ENCODE measurements around the gene SETD2.
"Not testable (repeated sequence)": the region's sequence is repeated elsewhere in the genome, so short reads cannot be mapped to it uniquely, and the experiment has no call there.

The SETD2 gene

DNA sequence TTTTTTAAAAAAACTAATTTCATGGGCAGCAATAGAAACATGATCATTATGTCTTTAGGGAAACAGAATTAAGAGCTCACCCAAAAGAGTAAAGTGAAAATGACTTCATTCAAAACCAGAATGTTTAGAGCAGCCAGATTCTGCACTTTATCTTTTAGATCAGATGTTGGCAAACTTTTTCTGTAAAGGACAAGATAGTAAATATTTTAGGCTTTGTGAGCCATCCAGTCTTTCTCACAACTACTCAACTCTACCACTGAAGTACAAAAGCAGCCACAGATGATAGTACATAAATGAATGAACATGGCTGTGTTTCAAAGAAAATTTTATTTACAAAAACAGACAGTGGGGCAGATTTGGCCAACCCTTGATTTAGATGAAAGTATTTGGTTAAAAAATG, 84.5 kb downstream of the SETD2 start:
- Histone ChIP-seq H3K4me3 (ENCODE audit: low read depth, low read length) (no peak overlapping the region), H2BK120ac (ENCODE audit: insufficient read depth, low read length, poor library complexity) (no peak overlapping the region), H2AK5ac (ENCODE audit: low read length) (no peak overlapping the region), H3K18ac (ENCODE audit: low read length) (no peak overlapping the region), H3K27me3 (ENCODE audit: insufficient read depth, low read length) (no peaks in the 10 kb centered on the region), H3K9ac (ENCODE audit: low read length) (no peak overlapping the region), H3K79me2 (ENCODE audit: control insufficient read depth, insufficient read depth, low read length, poor library complexity) (no peaks in the 10 kb centered on the region), H3K4ac (ENCODE audit: low read depth, low read length) (no peak overlapping the region), H2BK12ac (ENCODE audit: low read length) (no peak overlapping the region), H2AFZ (ENCODE audit: insufficient read depth, low read length, poor library complexity) (no peak overlapping the region), H3K9me3 (ENCODE audit: insufficient read depth, low read depth, low read length) (no peaks in the 10 kb centered on the region), H3K4me2 (ENCODE audit: low read length) (no peak overlapping the region), H4K12ac (ENCODE audit: low read depth, low read length) (no peak overlapping the region), H3K23ac (ENCODE audit: low read length) (no peak overlapping the region), H4K91ac (ENCODE audit: low read depth, low read length) (no peak overlapping the region), H3K27ac (ENCODE audit: low read depth, low read length) (no peak overlapping the region), H3K79me1 (ENCODE audit: low read length) (no peaks in the 10 kb centered on the region), H3K36me3 (ENCODE audit: control insufficient read depth in 1 of 2, insufficient read depth in 2 of 2, low read length in 2 of 2) (peaks cover 5 to 22% of the 10 kb centered on the region in 2 experiments), H3K14ac (ENCODE audit: low read length) (no peak overlapping the region), H3K4me1 (ENCODE audit: control insufficient read depth in 1 of 2, insufficient read depth in 2 of 2, low read length in 2 of 2) (no peaks in the 10 kb centered on the region), H2BK5ac (ENCODE audit: low read depth, low read length, poor library complexity) (no peak overlapping the region), H4K8ac (ENCODE audit: low read depth, low read length) (no peak overlapping the region)
- DNase-seq, result peak in 1 of 2 donors; percentile 71

DNA sequence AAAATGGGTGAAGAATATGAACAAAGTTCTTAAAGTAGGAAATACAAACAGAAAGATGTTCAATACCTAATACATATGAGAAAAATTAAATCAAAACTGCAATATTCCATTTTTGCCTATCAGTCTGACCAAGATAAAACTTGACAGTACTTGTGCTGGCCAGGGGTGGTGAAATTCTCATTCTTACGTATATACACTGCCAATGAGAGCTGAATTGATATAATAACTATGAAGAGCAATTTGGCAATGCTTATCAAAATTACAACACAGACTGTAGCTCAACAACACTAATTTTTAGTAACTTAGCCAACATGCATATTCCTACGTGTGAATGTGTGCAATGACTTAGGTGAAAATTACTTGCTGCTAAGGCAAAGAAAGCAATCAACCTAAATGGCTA, 90.2 kb downstream of the SETD2 start:
- H3K4ac ChIP-seq (ENCODE audit: low read depth, low read length), result no peak overlapping the region
- no peak overlapping the region for H2AFZ ChIP-seq (ENCODE audit: insufficient read depth, low read length, poor library complexity)
- no peak for DNase-seq
- no peak overlapping the region for H3K23ac ChIP-seq (ENCODE audit: low read length)
- H2BK5ac ChIP-seq (ENCODE audit: low read depth, low read length, poor library complexity), result no peak overlapping the region
- H3K36me3 ChIP-seq (ENCODE audit: control insufficient read depth in 1 of 2, insufficient read depth in 2 of 2, low read length in 2 of 2), result peaks cover 6 to 8% of the 10 kb centered on the region in 2 experiments
- H3K14ac ChIP-seq (ENCODE audit: low read length), result no peak overlapping the region
- no peaks in the 10 kb centered on the region for H3K9me3 ChIP-seq (ENCODE audit: insufficient read depth, low read depth, low read length)
- H4K12ac ChIP-seq (ENCODE audit: low read depth, low read length), result no peak overlapping the region
- WGBS (ENCODE audit: extremely low coverage, insufficient coverage, insufficient read length), result no CpG with 5 or more reads among the region's 2 CpGs
- H3K9ac ChIP-seq (ENCODE audit: low read length), result no peak overlapping the region
- H4K91ac ChIP-seq (ENCODE audit: low read depth, low read length), result no peak overlapping the region
- H3K79me1 ChIP-seq (ENCODE audit: low read length), result no peaks in the 10 kb centered on the region
- H2AK5ac ChIP-seq (ENCODE audit: low read length), result no peak overlapping the region
- H2BK120ac ChIP-seq (ENCODE audit: insufficient read depth, low read length, poor library complexity), result no peak overlapping the region
- H3K4me2 ChIP-seq (ENCODE audit: low read length), result no peak overlapping the region
- no peak overlapping the region for H3K4me3 ChIP-seq (ENCODE audit: low read depth, low read length)
- H3K79me2 ChIP-seq (ENCODE audit: control insufficient read depth, insufficient read depth, low read length, poor library complexity), result no peaks in the 10 kb centered on the region
- no peaks in the 10 kb centered on the region for H3K27me3 ChIP-seq (ENCODE audit: insufficient read depth, low read length)
- no peak overlapping the region for H3K27ac ChIP-seq (ENCODE audit: low read depth, low read length)
- no peak overlapping the region for H2BK12ac ChIP-seq (ENCODE audit: low read length)
- no peaks in the 10 kb centered on the region for H3K4me1 ChIP-seq (ENCODE audit: control insufficient read depth in 1 of 2, insufficient read depth in 2 of 2, low read length in 2 of 2)
- H3K18ac ChIP-seq (ENCODE audit: low read length), result no peak overlapping the region
- H4K8ac ChIP-seq (ENCODE audit: low read depth, low read length), result no peak overlapping the region

DNA sequence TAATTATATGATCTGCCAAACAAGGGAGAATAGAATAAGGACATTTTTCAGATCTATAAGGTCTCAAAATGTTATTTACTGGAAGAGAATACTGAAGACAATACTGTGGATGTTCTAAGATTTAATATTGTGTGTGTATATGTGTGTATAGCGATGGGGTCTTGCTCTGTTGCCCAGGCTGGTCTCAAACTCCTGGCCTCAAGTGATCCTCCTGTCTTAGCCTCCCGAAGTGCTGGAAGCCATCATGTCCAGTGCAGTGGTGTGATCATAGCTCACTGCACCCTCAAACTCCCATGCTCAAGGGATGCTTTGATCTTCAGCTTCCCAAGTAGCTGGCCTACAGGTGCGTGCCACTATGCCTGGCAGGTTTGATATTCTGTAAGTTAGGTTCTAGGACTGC, 93.1 kb downstream of the SETD2 start:
- Histone ChIP-seq H2AK5ac (ENCODE audit: low read length) (no peak overlapping the region), H3K27ac (ENCODE audit: low read depth, low read length) (no peak overlapping the region), H3K9ac (ENCODE audit: low read length) (no peak overlapping the region), H3K4me3 (ENCODE audit: low read depth, low read length) (no peak overlapping the region), H2AFZ (ENCODE audit: insufficient read depth, low read length, poor library complexity) (no peak overlapping the region), H3K27me3 (ENCODE audit: insufficient read depth, low read length) (no peaks in the 10 kb centered on the region), H3K36me3 (ENCODE audit: control insufficient read depth in 1 of 2, insufficient read depth in 2 of 2, low read length in 2 of 2) (peaks cover 4 to 6% of the 10 kb centered on the region in 2 experiments), H2BK5ac (ENCODE audit: low read depth, low read length, poor library complexity) (no peak overlapping the region), H4K12ac (ENCODE audit: low read depth, low read length) (no peak overlapping the region), H3K4me2 (ENCODE audit: low read length) (no peak overlapping the region), H4K8ac (ENCODE audit: low read depth, low read length) (no peak overlapping the region), H3K9me3 (ENCODE audit: insufficient read depth, low read depth, low read length) (no peaks in the 10 kb centered on the region), H3K4me1 (ENCODE audit: control insufficient read depth in 1 of 2, insufficient read depth in 2 of 2, low read length in 2 of 2) (no peaks in the 10 kb centered on the region), H3K79me1 (ENCODE audit: low read length) (no peaks in the 10 kb centered on the region), H2BK12ac (ENCODE audit: low read length) (no peak overlapping the region), H3K18ac (ENCODE audit: low read length) (no peak overlapping the region), H3K14ac (ENCODE audit: low read length) (no peak overlapping the region), H2BK120ac (ENCODE audit: insufficient read depth, low read length, poor library complexity) (no peak overlapping the region), H3K23ac (ENCODE audit: low read length) (no peak overlapping the region), H4K91ac (ENCODE audit: low read depth, low read length) (no peak overlapping the region), H3K4ac (ENCODE audit: low read depth, low read length) (no peak overlapping the region), H3K79me2 (ENCODE audit: control insufficient read depth, insufficient read depth, low read length, poor library complexity) (no peaks in the 10 kb centered on the region)
- WGBS (ENCODE audit: extremely low coverage, insufficient coverage, insufficient read length), result no CpG with 5 or more reads among the region's 3 CpGs
- no peak for DNase-seq

DNA sequence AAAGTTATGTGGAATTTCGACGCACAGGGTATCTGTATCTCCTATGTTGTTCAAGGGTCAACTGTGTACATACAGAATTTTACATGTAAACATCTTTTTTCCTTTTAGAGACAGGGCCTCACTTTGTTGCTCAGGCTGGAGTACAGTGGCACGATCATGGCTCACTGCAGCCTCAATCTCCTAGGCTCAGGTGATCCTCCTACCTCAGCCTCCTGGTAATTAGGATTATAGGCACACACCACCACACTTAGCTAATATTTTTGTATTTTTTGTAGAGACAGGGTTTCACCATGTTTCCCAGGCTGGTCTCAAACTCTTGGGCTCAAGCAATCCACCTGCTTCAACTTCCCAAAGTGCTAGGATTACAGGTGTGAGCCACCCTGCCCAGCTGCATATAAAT, 97.7 kb downstream of the SETD2 start:
- not testable (repeated sequence) for H3K18ac ChIP-seq (ENCODE audit: low read length); H3K79me2 ChIP-seq (ENCODE audit: control insufficient read depth, insufficient read depth, low read length, poor library complexity); H2AK5ac ChIP-seq (ENCODE audit: low read length); H3K14ac ChIP-seq (ENCODE audit: low read length); H2BK120ac ChIP-seq (ENCODE audit: insufficient read depth, low read length, poor library complexity); H3K27ac ChIP-seq (ENCODE audit: low read depth, low read length); H2BK12ac ChIP-seq (ENCODE audit: low read length); H3K4me1 ChIP-seq (ENCODE audit: control insufficient read depth in 1 of 2, insufficient read depth in 2 of 2, low read length in 2 of 2); H3K79me1 ChIP-seq (ENCODE audit: low read length); H3K4ac ChIP-seq (ENCODE audit: low read depth, low read length); H3K4me2 ChIP-seq (ENCODE audit: low read length); DNase-seq; H4K12ac ChIP-seq (ENCODE audit: low read depth, low read length); H4K8ac ChIP-seq (ENCODE audit: low read depth, low read length); H2BK5ac ChIP-seq (ENCODE audit: low read depth, low read length, poor library complexity); H3K4me3 ChIP-seq (ENCODE audit: low read depth, low read length); H3K23ac ChIP-seq (ENCODE audit: low read length); H3K27me3 ChIP-seq (ENCODE audit: insufficient read depth, low read length); H3K9me3 ChIP-seq (ENCODE audit: insufficient read depth, low read depth, low read length); H3K9ac ChIP-seq (ENCODE audit: low read length); H2AFZ ChIP-seq (ENCODE audit: insufficient read depth, low read length, poor library complexity); H4K91ac ChIP-seq (ENCODE audit: low read depth, low read length); H3K36me3 ChIP-seq (ENCODE audit: control insufficient read depth in 1 of 2, insufficient read depth in 2 of 2, low read length in 2 of 2)
- WGBS (ENCODE audit: extremely low coverage, insufficient coverage, insufficient read length), result no CpG with 5 or more reads among the region's 3 CpGs

DNA sequence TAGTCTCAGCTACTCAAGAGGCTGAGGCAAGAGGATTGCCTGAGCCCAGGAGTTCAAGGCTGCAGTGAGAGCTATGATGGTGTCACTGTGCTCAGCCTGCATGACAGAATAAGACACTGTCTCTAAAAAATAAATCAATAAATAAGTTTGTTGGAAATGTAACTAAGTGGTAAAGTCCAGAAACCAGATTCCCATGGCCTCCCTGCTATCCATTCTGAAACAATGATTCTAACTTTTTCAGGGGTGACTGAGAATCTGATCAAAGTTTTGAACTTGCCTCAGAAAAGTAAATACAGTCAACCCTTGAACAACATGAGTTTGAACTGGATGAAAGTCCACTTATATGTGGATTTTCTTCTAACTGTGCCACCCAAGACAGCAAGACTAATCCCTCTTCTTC, 98.2 kb downstream of the SETD2 start:
- Histone ChIP-seq H2AK5ac (ENCODE audit: low read length) (no peak overlapping the region), H2BK12ac (ENCODE audit: low read length) (no peak overlapping the region), H3K27me3 (ENCODE audit: insufficient read depth, low read length) (no peaks in the 10 kb centered on the region), H4K8ac (ENCODE audit: low read depth, low read length) (no peak overlapping the region), H3K4me2 (ENCODE audit: low read length) (no peak overlapping the region), H2AFZ (ENCODE audit: insufficient read depth, low read length, poor library complexity) (no peak overlapping the region), H3K79me2 (ENCODE audit: control insufficient read depth, insufficient read depth, low read length, poor library complexity) (no peaks in the 10 kb centered on the region), H3K18ac (ENCODE audit: low read length) (no peak overlapping the region), H3K79me1 (ENCODE audit: low read length) (no peaks in the 10 kb centered on the region), H3K9me3 (ENCODE audit: insufficient read depth, low read depth, low read length) (no peaks in the 10 kb centered on the region), H3K9ac (ENCODE audit: low read length) (no peak overlapping the region), H2BK5ac (ENCODE audit: low read depth, low read length, poor library complexity) (no peak overlapping the region), H3K4ac (ENCODE audit: low read depth, low read length) (no peak overlapping the region), H3K4me1 (ENCODE audit: control insufficient read depth in 1 of 2, insufficient read depth in 2 of 2, low read length in 2 of 2) (no peaks in the 10 kb centered on the region), H3K27ac (ENCODE audit: low read depth, low read length) (no peak overlapping the region), H2BK120ac (ENCODE audit: insufficient read depth, low read length, poor library complexity) (no peak overlapping the region), H3K23ac (ENCODE audit: low read length) (no peak overlapping the region), H4K12ac (ENCODE audit: low read depth, low read length) (no peak overlapping the region), H3K14ac (ENCODE audit: low read length) (no peak overlapping the region), H3K4me3 (ENCODE audit: low read depth, low read length) (no peak overlapping the region), H4K91ac (ENCODE audit: low read depth, low read length) (no peak overlapping the region), H3K36me3 (ENCODE audit: control insufficient read depth in 1 of 2, insufficient read depth in 2 of 2, low read length in 2 of 2) (peaks cover 4 to 5% of the 10 kb centered on the region in 2 experiments)
- DNase-seq, result no peak

Measured in trophoblast cell (in vitro differentiated cells and primary cell).